Keratinocyte (primary cell): ENCODE results near the gene HECTD2. TPM values are rescaled to one million over a fixed set of nuclear protein-coding genes. Genes with fewer than 3 reads are reported as not detected.

Experiments
- DNase-seq: peaks from one replicate; pipeline ENCODE4 v3.0.0-alpha.2; 2011; ENCODE audit warnings: low read depth, missing footprints, low spot score
- FAIRE-seq: peaks from 2 replicates; lab custom pipeline; 2011; peaks lifted over from hg19 to GRCh38; lab: Jason Lieb, UNC
- H2AFZ ChIP-seq: 2 replicates; pipeline ENCODE4 v1.6.0; 2012; ENCODE audit warnings: low read length, control low read depth, inconsistent platforms; ENCODE audit not compliant: control insufficient read depth
- H3K27ac ChIP-seq: 2 replicates; pipeline ENCODE4 v1.5.1; 2011; ENCODE audit warnings: low read length; ENCODE audit not compliant: control insufficient read depth, insufficient read depth
- H3K27me3 ChIP-seq: 3 replicates; pipeline ENCODE4 v1.6.0; 2011; ENCODE audit warnings: low read length; ENCODE audit not compliant: control insufficient read depth, insufficient read depth; ENCODE audit errors: extremely low read depth
- H3K36me3 ChIP-seq, 2 experiments: 2 replicates in 1 of 2; 3 replicates in 1 of 2; pipeline ENCODE4 v1.5.1; 2011; ENCODE audit warnings: low read length in 2 of 2, mild to moderate bottlenecking in 1 of 2; ENCODE audit not compliant: control insufficient read depth in 2 of 2, insufficient read depth in 2 of 2; ENCODE audit errors: extremely low read depth in 1 of 2
- H3K4me1 ChIP-seq: 3 replicates; pipeline ENCODE4 v1.5.1; 2011; ENCODE audit warnings: low read length; ENCODE audit not compliant: control insufficient read depth, insufficient read depth; ENCODE audit errors: extremely low read depth
- H3K4me2 ChIP-seq: 3 replicates; pipeline ENCODE4 v1.6.0; 2011; ENCODE audit warnings: low read depth, low read length; ENCODE audit not compliant: control insufficient read depth, insufficient read depth; ENCODE audit errors: extremely low read depth
- H3K4me3 ChIP-seq, 3 experiments: fragments of 200-600 bp in 1 of 3; sonication (generic) in 1 of 3; 2 replicates in 2 of 3; 3 replicates in 1 of 3; pipeline ENCODE4 v1.5.1; 2011 to 2016; ENCODE audit warnings: low read length in 3 of 3, mild to moderate bottlenecking in 3 of 3, control low read depth in 2 of 3, inconsistent platforms in 1 of 3, low read depth in 1 of 3, mixed read lengths in 1 of 3, mixed run types in 1 of 3, moderate library complexity in 1 of 3; ENCODE audit not compliant: control insufficient read depth in 2 of 3, insufficient read depth in 2 of 3; ENCODE audit errors: extremely low read depth in 1 of 3
- H3K79me2 ChIP-seq: 2 replicates; pipeline ENCODE4 v1.6.0; 2012; ENCODE audit warnings: low read length; ENCODE audit not compliant: control insufficient read depth, insufficient read depth
- H3K9ac ChIP-seq: 3 replicates; pipeline ENCODE4 v1.6.0; 2011; ENCODE audit warnings: low read length; ENCODE audit not compliant: control insufficient read depth, insufficient read depth; ENCODE audit errors: extremely low read depth
- H3K9me1 ChIP-seq: 3 replicates; pipeline ENCODE4 v1.6.0; 2011; ENCODE audit warnings: low read length; ENCODE audit not compliant: control insufficient read depth, insufficient read depth; ENCODE audit errors: extremely low read depth
- H3K9me3 ChIP-seq: 2 replicates; pipeline ENCODE4 v1.5.1; 2012; ENCODE audit warnings: low read depth, low read length; ENCODE audit not compliant: control insufficient read depth
- H4K20me1 ChIP-seq: 3 replicates; pipeline ENCODE4 v1.6.0; 2011; ENCODE audit warnings: low read length; ENCODE audit not compliant: control insufficient read depth, insufficient read depth; ENCODE audit errors: extremely low read depth
- CTCF ChIP-seq, 3 experiments: IDR thresholded peaks in 1 of 3; conservative IDR thresholded peaks in 1 of 3; optimal IDR thresholded peaks in 1 of 3; 2 replicates in 2 of 3; 3 replicates in 1 of 3; pipeline versions ENCODE3 to v1.5.1; 2011; ENCODE audit warnings: low read length in 3 of 3, mild to moderate bottlenecking in 3 of 3, moderate library complexity in 2 of 3, control low read depth in 1 of 3, inconsistent platforms in 1 of 3; ENCODE audit not compliant: insufficient read depth in 2 of 3; ENCODE audit errors: extremely low read depth in 1 of 3
- EZH2 ChIP-seq: IDR thresholded peaks from one replicate; pipeline ENCODE4 v1.6.1; 2012; ENCODE audit warnings: inconsistent platforms, mild to moderate bottlenecking, low read length, moderate library complexity
- dilution Hi-C: fragments of 300-500 bp; cut with MboI; formaldehyde crosslinking; loops from one replicate; pipeline ENCODE4 v1.7.0; 2020; ENCODE audit warnings: low sequenced_read_pairs; ENCODE audit not compliant: extremely low pct_ligation_motif_present
- polyA plus RNA-seq, 5 experiments: library from polyadenylated mRNA; depleted of rRNA in 3 of 5; stranded (reverse) in 3 of 5; stranded (forward) in 1 of 5; unstranded in 1 of 5; fragments of >200 nt; gene quantifications; 1 replicate in 1 of 5; 2 replicates in 3 of 5; 3 replicates in 1 of 5; pipeline versions ENCODE4 v1.2.1 to v1.2.3, GENCODE V29; 2011 to 2012; ENCODE audit warnings: missing spikeins in 2 of 5, low read depth in 1 of 5, low replicate concordance in 1 of 5

Gene HECTD2
- polyA plus RNA-seq, 1 donor (not counting 4 experiments of a cell fraction or from before 2014, with no cell fraction given) = 2.2 TPM

GRCh38 chr10:91415816-91416215 is 5.7 kb downstream of the HECTD2 start:
- dilution Hi-C loops = no loop called here

GRCh38 chr10:91416339-91416855 is 6.3 kb downstream of the HECTD2 start:
- no peaks in the 10 kb centered on the region for H3K9me1 ChIP-seq
- DNase-seq (no peak), FAIRE-seq (peak; percentile 20)
- dilution Hi-C loops = no loop called here
- no peak overlapping the region for H3K4me3 ChIP-seq
- no peaks in the 10 kb centered on the region for H3K9me3 ChIP-seq
- no peaks in the 10 kb centered on the region for H4K20me1 ChIP-seq
- no peaks in the 10 kb centered on the region for H3K27me3 ChIP-seq
- H2AFZ ChIP-seq = no peak overlapping the region
- H3K36me3 ChIP-seq = no peaks in the 10 kb centered on the region
- H3K4me2 ChIP-seq = no peak overlapping the region
- H3K79me2 ChIP-seq = no peaks in the 10 kb centered on the region
- H3K27ac ChIP-seq = no peak overlapping the region
- H3K9ac ChIP-seq = no peak overlapping the region
- peaks cover 7% of the 10 kb centered on the region for H3K4me1 ChIP-seq
- TF ChIP-seq EZH2 (no peak), CTCF (optimal IDR thresholded peaks at IDR 0.05 in 1 of 3, IDR thresholded peaks at IDR 0.05 in 1 of 3, conservative IDR thresholded peaks at IDR 0.05 in 1 of 3; ENCODE audit: extremely low read depth in 1 of 3, insufficient read depth in 2 of 3, low read length in 3 of 3) (no peak)

More at GRCh38 chr10:91415816-91416215, 5.7 kb downstream of the HECTD2 start:
- H3K4me3 ChIP-seq = no peak overlapping the region
- no peak overlapping the region for H3K27ac ChIP-seq
- no peak overlapping the region for H2AFZ ChIP-seq
- peaks cover 9% of the 10 kb centered on the region for H3K4me1 ChIP-seq
- H3K9ac ChIP-seq = no peak overlapping the region
- H4K20me1 ChIP-seq = no peaks in the 10 kb centered on the region
- TF ChIP-seq EZH2 (no peak), CTCF (optimal IDR thresholded peaks at IDR 0.05 in 1 of 3, IDR thresholded peaks at IDR 0.05 in 1 of 3, conservative IDR thresholded peaks at IDR 0.05 in 1 of 3; ENCODE audit: extremely low read depth in 1 of 3, insufficient read depth in 2 of 3, low read length in 3 of 3) (no peak)
- H3K4me2 ChIP-seq = no peak overlapping the region
- H3K27me3 ChIP-seq = no peaks in the 10 kb centered on the region
- H3K36me3 ChIP-seq = no peaks in the 10 kb centered on the region
- DNase-seq (no peak), FAIRE-seq (no peak)
- H3K9me1 ChIP-seq = no peaks in the 10 kb centered on the region
- no peaks in the 10 kb centered on the region for H3K79me2 ChIP-seq
- no peaks in the 10 kb centered on the region for H3K9me3 ChIP-seq
